Spinal cord (tissue), 10 donors: ENCODE measurements around the gene PTPN14. TPM values are rescaled to one million over a fixed set of nuclear protein-coding genes. Genes with fewer than 3 reads are reported as not detected.

ENCODE experiments used
- DNase-seq, 6 donors: peaks; one replicate each; pipeline versions ENCODE4 v3.0.0 to v3.0.0-alpha.2; 2013 to 2015; ENCODE audit warnings: low spot score in 6 of 6, low read depth in 4 of 6
- H3K27ac ChIP-seq: one replicate; pipeline ENCODE4 v1.5.1; 2013; ENCODE audit warnings: low read depth, low read length, control low read depth
- H3K27me3 ChIP-seq: one replicate; pipeline ENCODE4 v1.6.1; 2013; ENCODE audit warnings: low read length; ENCODE audit not compliant: control insufficient read depth, insufficient read depth
- H3K36me3 ChIP-seq: one replicate; pipeline ENCODE4 v1.6.1; 2013; ENCODE audit warnings: low read length; ENCODE audit not compliant: control insufficient read depth, insufficient read depth
- H3K4me1 ChIP-seq: one replicate; pipeline ENCODE4 v1.6.1; 2013; ENCODE audit warnings: low read length; ENCODE audit not compliant: control insufficient read depth, insufficient read depth
- H3K4me3 ChIP-seq: one replicate; pipeline ENCODE4 v1.5.1; 2013; ENCODE audit warnings: low read depth, low read length, control low read depth
- H3K9me3 ChIP-seq: one replicate; pipeline ENCODE4 v1.6.1; 2013; ENCODE audit warnings: low read length; ENCODE audit not compliant: control insufficient read depth, insufficient read depth
- WGBS: methylation state at CpG from one replicate; pipeline ENCODE4 v1.1.5; 2013; ENCODE audit warnings: missing lambda C conversion rate; ENCODE audit not compliant: insufficient coverage; 5-methylcytosine and 5-hydroxymethylcytosine counted together
- polyA plus RNA-seq, 2 donors: library from polyadenylated mRNA; unstranded; fragments of 120-200 nt; gene quantifications; one replicate each; pipeline ENCODE4 v1.2.1, GENCODE V29; 2013; ENCODE audit not compliant: insufficient read length in 2 of 2
- total RNA-seq, 2 donors: library from RNA; depleted of rRNA in 1 of 2; stranded (reverse); fragments of 120-200 nt in 1 of 2; fragments of >200 nt in 1 of 2; gene quantifications; one replicate each; pipeline versions ENCODE4 v1.2.3 to v1.2.4, GENCODE V29; 2013 to 2014
- donor health status: healthy.

PTPN14 gene
- total and polyA plus RNA-seq, 4 donors, result 9.0 to 18.3 (median 13.3) TPM

GRCh38 chr1:214372092-214372491 is 179.3 kb downstream of the PTPN14 start:
- WGBS, result 58% methylated on average over 3 of the region's 5 CpGs
- no peaks in the 10 kb centered on the region for H3K4me1 ChIP-seq
- H3K27ac ChIP-seq, result no peak overlapping the region
- peak in 1 of 6 donors; percentile 41 for DNase-seq
- H3K9me3 ChIP-seq, result no peaks in the 10 kb centered on the region
- H3K36me3 ChIP-seq, result no peaks in the 10 kb centered on the region
- no peak overlapping the region for H3K4me3 ChIP-seq
- H3K27me3 ChIP-seq, result no peaks in the 10 kb centered on the region

DNA sequence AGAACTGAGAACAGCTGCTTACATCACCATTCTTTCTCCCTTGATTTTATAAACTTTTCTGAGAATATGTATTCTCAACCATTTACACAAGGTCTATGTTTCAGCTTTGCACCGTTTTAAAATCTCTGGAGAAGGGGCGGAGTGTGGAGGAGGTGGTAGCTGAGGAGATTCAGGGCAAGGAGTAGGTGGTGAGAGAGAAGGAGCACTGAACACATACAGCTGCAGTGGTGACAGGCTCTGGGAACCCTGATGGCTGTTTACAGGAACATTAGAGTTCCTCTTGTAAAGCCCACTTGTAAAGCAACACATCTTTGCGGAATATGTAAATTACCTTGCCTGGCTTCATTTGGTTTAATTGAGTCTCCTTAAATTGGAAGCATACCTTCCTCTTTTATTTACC is 180.8 kb downstream of the PTPN14 start:
- no peaks in the 10 kb centered on the region for H3K36me3 ChIP-seq
- no peak overlapping the region for H3K4me3 ChIP-seq
- 100% methylated on average over 1 of the region's 3 CpGs for WGBS
- DNase-seq, result no peak
- H3K4me1 ChIP-seq, result no peaks in the 10 kb centered on the region
- H3K27me3 ChIP-seq, result no peaks in the 10 kb centered on the region
- H3K27ac ChIP-seq, result no peak overlapping the region
- H3K9me3 ChIP-seq, result no peaks in the 10 kb centered on the region

- peaks cover 7% of the 10 kb centered on the region for H3K4me1 ChIP-seq
- H3K36me3 ChIP-seq, result no peaks in the 10 kb centered on the region
- no peak overlapping the region for H3K4me3 ChIP-seq
- no peaks in the 10 kb centered on the region for H3K27me3 ChIP-seq
- DNase-seq, result no peak
- H3K9me3 ChIP-seq, result no peaks in the 10 kb centered on the region
- no peak overlapping the region for H3K27ac ChIP-seq
- 89% methylated on average over 4 of the region's 8 CpGs for WGBS
These were observed 182.0 kb downstream of the PTPN14 start for GRCh38 chr1:214369364-214369763.

DNA sequence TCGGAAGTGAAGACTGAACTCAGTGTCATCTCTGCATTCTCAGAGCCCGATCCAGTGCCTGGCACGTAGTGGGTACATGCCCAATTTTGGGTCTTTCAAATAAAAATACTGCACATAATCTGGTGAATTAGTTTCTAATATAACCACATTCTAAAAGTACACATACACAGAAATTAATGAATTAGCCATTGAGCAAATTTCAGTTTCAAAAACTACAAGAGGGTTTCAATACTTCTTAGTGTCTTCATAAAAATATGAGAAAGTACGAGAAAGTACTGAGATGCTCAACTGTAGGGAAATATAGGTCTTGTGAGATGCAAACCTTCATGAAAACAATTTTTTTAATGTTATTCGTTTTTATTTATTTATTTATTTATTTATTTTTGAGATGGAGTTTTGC is 183.6 kb downstream of the PTPN14 start:
- no CpG with 5 or more reads among the region's 5 CpGs for WGBS

GRCh38 chr1:214364786-214365295 is 186.6 kb downstream of the PTPN14 start:
- Histone ChIP-seq H3K4me1 (peaks cover 9% of the 10 kb centered on the region), H3K4me3 (no peak overlapping the region), H3K36me3 (peaks cover 2% of the 10 kb centered on the region), H3K27me3 (no peaks in the 10 kb centered on the region), H3K9me3 (no peaks in the 10 kb centered on the region), H3K27ac (no peak overlapping the region)
- WGBS, result 89% methylated on average over 1 of the region's 4 CpGs
- DNase-seq, result peak in 1 of 6 donors; percentile 83

More for the DNA sequence above, 183.6 kb downstream of the PTPN14 start:
- Histone ChIP-seq H3K4me1 (peaks cover 9% of the 10 kb centered on the region), H3K27ac (no peak overlapping the region), H3K27me3 (no peaks in the 10 kb centered on the region), H3K4me3 (no peak overlapping the region), H3K9me3 (no peaks in the 10 kb centered on the region), H3K36me3 (no peaks in the 10 kb centered on the region)
- DNase-seq, result no peak

DNA sequence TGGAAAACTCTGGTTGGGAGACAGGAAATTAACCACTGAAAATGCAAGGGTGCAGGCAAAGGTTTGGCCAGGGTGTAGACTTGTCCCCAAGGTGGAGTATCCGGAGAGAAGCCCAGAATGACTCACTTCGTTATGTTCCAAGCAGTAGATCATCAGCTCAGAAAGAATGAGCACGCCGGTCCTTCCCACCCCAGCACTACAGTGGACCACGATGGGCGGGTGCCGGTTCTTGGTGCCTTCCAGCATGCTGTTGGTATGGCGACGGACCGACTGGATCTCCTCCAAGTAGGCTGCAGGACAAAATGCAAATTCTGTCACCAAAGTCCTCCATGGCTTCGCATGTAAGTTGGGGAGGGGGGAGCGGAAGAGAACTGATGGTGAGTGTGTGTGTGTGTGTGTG is 187.0 kb downstream of the PTPN14 start:
- H3K27me3 ChIP-seq, result no peaks in the 10 kb centered on the region
- no peak overlapping the region for H3K4me3 ChIP-seq
- H3K9me3 ChIP-seq, result no peaks in the 10 kb centered on the region
- no peak overlapping the region for H3K27ac ChIP-seq
- 43% methylated on average over 6 of the region's 12 CpGs for WGBS
- peaks cover 9% of the 10 kb centered on the region for H3K4me1 ChIP-seq
- peaks cover 2% of the 10 kb centered on the region for H3K36me3 ChIP-seq
- DNase-seq, result peak in 5 of 6 donors; percentile 28 to 69 (median 42)

- Histone ChIP-seq H3K36me3 (peaks cover 2% of the 10 kb centered on the region), H3K4me1 (peaks cover 9% of the 10 kb centered on the region), H3K4me3 (no peak overlapping the region), H3K27me3 (no peaks in the 10 kb centered on the region), H3K27ac (no peak overlapping the region), H3K9me3 (no peaks in the 10 kb centered on the region)
- DNase-seq, result no peak
- WGBS, result 90% methylated on average over 2 of the region's 4 CpGs
These were observed 188.0 kb downstream of the PTPN14 start for GRCh38 chr1:214363386-214363785.

- Histone ChIP-seq H3K27me3 (no peaks in the 10 kb centered on the region), H3K4me3 (no peak overlapping the region), H3K9me3 (no peaks in the 10 kb centered on the region), H3K27ac (no peak overlapping the region), H3K36me3 (peaks cover 5% of the 10 kb centered on the region), H3K4me1 (peaks cover 9% of the 10 kb centered on the region)
- 89% methylated on average over 7 of the region's 9 CpGs for WGBS
- DNase-seq, result no peak
These were observed 189.1 kb downstream of the PTPN14 start for GRCh38 chr1:214362188-214362882.

DNA sequence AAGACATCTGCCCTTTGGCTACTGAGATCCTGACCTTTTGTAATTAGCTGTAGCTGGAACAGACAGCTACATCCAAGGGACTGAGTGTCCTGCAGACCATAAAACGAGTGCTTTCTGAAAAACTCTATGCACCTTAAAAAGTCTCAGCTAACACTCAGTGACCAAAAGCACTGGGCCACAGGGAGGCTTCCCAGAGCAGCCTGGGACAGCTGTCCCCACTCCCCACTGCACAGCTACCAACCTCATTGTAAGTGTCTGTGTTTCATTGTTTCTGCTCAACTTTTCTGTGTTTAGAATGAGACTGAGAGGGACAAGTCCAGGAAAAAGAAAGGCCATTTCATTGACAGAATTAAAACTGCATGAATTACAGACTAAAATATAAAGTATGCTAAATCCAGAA is 189.8 kb downstream of the PTPN14 start:
- Histone ChIP-seq H3K4me3 (no peak overlapping the region), H3K27ac (no peak overlapping the region), H3K36me3 (peaks cover 5% of the 10 kb centered on the region), H3K9me3 (no peaks in the 10 kb centered on the region), H3K27me3 (no peaks in the 10 kb centered on the region), H3K4me1 (peaks cover 9% of the 10 kb centered on the region)
- WGBS, result no CpG with 5 or more reads among the region's 1 CpG
- no peak for DNase-seq

DNA sequence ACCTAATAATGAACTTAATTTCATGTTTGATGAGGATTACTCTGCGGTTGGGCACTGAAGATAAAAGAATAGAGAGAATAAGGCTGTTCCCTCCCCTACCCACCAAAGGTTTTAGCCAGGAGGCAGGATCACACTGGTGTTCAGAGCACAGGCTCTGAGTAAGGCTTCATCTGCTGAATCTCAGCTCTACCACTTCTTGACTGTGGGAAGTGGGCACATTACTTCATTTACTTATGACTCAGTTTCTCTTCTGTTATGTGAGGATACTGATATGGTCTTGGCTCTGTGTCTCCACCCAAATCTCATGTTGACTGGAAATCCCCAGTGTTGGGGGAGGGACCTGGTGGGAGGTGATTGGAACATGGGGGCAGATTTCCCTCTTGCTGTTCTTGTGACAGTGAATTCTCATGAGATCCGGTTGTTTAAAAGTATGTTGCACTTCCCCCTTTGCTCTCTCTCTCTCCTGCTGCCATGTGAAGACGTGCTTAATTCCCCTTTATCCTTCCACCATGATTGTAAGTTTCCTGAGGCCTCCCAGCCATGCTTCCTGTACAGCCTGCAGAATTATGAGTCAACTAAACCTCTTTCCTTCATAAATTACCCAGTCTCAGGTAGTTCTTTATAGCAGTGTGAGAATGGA is 190.8 kb downstream of the PTPN14 start:
- Histone ChIP-seq H3K27ac (no peak overlapping the region), H3K36me3 (peaks cover 5% of the 10 kb centered on the region)
- WGBS, result 86% methylated on average over 1 of the region's 3 CpGs

More for the DNA sequence above, 190.8 kb downstream of the PTPN14 start:
- peaks cover 9% of the 10 kb centered on the region for H3K4me1 ChIP-seq
- no peaks in the 10 kb centered on the region for H3K9me3 ChIP-seq
- DNase-seq, result no peak
- H3K4me3 ChIP-seq, result no peak overlapping the region
- no peaks in the 10 kb centered on the region for H3K27me3 ChIP-seq
